Measurements from ENCODE around the gene IGSF9.

IGSF9 gene

GRCh38 chr1:159895836-159896545 is 49.4 kb downstream of the IGSF9 start:
- peak; percentile 49 for DNase-seq

- no peak for DNase-seq
Observed at GRCh38 chr1:159895286-159895685, 50.1 kb downstream of the IGSF9 start.

DNA sequence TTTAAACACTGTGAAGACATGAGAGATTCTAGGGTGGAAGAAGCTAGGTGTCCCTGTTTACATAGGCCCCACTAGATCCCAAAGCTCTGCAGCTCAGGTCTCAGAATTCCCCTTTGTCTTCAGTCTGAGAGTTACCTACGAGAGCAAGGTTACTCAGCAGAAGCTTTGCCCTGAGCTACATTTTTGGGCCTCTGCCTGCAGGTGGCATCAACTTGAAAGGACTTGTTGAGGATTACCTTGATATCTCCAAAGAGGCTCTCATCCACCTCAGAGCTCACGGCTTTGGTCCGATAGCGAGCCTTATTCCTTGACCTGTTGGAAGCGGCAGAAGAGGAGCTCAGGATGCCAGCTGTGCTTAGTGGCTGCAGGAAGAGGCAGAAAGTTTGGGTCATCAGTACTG is 52.5 kb downstream of the IGSF9 start:
- DNase-seq = no peak

DNA sequence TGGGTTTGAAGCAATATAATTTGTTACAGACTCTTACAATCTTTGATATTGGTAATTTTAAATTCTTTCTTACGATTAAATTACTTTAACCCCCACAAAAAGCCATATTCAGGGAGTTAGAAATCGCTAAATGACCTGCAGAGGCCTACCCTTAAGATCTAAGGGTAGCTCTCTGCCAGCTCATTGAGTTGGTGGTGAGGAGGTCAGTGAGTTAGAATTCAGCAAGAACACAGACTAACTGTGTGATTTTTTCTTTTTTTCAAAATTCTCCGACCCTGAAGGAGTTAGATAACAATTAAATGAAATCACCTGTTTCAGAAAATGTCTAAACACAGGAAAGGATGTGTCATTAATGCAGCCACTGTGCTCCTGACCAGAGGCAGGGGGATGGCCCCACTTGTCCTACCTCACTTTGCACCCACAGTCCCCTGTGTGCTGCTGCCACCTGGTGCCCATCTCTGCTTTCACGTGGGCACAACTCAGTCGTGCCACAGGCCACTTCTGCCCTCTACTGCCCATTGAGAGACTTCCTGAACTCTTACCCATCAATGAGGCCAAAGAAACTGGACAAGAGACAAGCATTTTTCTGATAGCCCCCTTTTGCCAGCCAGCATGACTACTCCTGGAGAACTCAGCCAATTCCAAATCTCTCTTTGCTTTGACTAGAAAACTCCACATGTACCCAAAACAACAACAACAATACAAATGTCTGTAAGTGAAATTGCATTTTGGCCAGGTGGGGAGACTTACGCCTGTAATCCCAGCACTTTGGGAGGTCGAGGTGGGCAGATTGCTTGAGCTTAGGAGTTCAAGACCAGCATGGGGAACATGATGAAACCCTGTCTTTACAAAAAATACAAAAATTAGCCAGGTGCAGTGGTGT is 53.9 kb downstream of the IGSF9 start:
- DNase-seq = peak; percentile 80

GRCh38 chr1:159890390-159890789 is 55.0 kb downstream of the IGSF9 start:
- no peak for DNase-seq

GRCh38 chr1:159889821-159890252 is 55.6 kb downstream of the IGSF9 start:
- peak; percentile 58 for DNase-seq

DNA sequence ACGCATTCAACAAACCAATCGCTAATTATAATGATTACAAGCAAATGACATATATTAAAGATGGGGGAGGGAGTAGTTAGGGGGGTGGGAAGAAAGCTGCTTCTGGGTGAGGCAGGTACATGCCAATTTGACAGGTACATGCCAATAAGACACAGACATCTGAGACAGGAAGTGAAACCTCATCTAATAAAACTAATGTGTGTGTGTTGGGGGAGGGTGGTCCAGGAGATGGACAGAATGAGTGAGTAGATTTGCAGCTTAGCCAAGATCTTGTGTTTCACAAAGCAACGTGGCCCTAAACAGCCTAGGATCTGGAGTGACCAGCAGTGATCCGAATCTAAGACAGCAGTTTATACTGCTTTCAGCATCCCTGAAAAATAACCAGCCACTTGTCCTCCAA is 56.2 kb downstream of the IGSF9 start:
- DNase-seq = no peak

DNA sequence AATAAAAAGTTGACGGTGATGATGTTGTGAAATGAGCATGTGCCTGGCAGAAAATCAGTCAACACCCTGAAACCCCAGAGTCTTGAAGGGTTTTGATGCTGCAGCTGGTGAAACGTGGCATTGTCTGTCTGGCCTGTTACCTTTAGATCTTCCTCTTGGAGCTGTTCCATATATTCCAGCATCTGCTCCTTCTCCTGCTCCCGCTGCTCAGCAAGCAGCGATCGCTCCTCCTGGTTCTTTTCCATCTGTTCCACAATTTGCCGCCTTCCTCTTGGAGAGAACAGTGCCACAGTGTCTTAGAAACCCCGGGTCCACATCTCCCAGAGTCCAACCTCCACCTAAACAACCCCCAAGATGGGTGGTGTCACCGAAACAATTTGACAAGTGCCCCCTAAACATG is 61.1 kb downstream of the IGSF9 start:
- DNase-seq = no peak

- DNase-seq = no peak
Observed at GRCh38 chr1:159883134-159883533, 62.3 kb downstream of the IGSF9 start.

DNA sequence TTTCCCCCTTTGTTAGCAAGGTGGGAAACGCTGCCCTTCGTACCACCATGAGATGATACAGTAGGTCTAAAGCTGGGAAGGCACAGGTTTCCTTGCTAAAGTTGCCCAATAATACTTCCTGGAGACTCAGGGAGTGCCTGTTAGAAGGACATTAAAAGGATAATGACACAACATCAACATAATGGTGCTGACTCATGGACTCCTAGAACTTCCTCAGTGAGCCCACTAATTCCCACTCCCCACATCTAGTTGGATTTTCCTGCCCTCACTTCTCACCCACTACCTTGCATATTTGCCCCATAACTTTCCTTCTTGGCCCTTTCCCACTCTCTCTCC is 62.9 kb downstream of the IGSF9 start:
- DNase-seq = no peak

- DNase-seq = peak; percentile 38
Observed at GRCh38 chr1:159881622-159882526, 63.5 kb downstream of the IGSF9 start.

GRCh38 chr1:159880430-159880829 is 65.0 kb downstream of the IGSF9 start:
- no peak for DNase-seq

DNA sequence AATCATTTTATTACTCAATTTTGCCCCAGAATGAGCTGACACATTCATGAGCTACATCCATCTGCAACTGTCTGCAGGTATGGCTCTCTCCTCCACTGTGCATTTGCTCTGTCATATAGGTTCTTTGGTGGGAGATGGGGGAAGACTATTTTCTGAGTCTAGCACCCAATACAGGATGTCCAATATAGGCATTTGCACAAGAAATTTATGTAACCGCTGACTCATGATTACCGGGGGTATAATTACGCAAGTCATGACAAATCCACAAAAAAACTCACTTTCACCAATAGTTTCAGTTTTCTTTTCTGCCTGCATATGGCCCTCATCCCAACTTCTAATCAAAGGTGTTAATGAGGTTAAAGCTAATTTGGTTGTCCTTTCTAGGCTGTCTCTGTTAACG is 65.4 kb downstream of the IGSF9 start:
- no peak for DNase-seq

- DNase-seq = no peak
Observed at GRCh38 chr1:159879136-159879535, 66.3 kb downstream of the IGSF9 start.

DNA sequence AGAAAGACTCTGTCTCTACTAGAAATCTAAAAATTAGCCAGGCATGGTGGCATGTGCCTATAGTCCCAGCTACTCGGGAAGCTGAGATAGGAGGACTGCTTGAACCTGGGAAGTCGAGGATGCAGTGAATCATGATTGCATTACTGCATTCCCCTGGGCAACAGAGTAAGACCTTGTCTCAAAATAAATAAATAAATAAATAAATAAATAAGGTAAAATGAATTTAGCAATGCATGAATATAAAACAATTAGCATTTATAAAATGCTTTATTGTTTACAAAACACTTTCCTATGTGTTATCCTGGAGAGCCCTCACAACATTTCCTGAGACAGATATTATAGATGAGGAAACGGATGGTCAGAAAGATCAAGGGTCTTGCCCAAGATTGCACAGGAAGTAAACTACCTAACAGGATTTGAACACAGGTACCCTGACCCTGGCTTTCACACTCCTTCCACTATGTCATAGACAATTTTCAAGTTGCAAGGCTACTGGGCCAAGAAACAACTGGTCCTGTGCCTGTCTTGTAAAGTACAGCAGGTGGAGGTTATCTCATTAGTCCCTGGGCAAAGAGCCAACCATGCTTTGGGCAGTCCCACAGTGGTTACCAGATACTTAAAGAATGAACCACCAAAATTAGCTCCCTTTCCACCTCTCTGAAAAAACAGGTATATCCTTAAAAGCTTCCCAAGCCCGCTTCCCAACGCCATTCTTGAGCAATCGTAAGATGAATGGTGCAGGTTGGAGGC is 67.5 kb downstream of the IGSF9 start:
- DNase-seq = no peak
